ENCODE results near the gene SRGAP2.
A peak's percentile ranks its signal among the peaks of the same experiment; 100 is the strongest.
"Not testable (repeated sequence)": the region's sequence is repeated elsewhere in the genome, so short reads cannot be mapped to it uniquely, and the experiment has no call there.

SRGAP2 gene

DNA sequence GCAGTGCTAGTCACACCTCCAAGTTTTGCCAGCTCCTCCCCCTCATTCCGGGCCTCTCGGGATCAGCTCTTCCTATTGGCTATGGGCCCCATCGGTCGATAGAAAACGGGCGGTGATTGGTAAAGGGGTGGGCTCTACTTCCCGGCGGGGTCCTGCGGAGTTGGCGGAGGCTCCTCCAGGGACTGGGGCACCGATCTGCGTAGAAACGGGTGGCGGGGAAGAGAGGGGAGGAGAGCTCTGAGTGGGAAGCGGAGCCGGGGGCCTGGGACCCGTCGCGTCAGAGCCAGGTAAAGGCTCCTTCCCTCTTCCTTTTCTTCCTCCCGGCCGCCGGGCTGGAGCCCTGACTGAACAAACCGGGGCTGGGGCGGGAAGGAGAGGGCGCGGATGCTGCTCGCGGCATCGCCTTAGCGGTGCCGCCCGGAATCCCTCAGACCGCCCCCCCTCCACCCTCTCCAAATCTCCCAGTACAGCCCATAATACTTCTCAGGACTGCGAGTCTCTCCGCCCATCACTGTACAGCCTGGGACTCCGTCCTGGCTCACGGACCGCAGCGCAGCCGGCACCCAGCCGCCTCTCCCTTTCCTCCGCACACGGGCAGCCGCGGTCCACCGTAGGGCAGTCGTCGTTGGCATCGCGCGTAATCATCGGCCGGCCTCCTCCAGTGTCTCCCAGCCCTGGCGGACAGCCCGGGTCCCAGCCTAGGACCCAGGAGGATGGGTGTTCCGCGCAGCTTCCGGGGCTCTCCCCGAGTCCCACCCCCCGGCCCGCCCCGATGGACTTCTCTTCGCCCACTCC lies at the start of gene SRGAP2:
SRGAP2 (plus strand) TSS at position 178 of the 795 bp plus-strand sequence. CDS start 2,430 bp downstream, outside the sequence.
- H3K4me1 ChIP-seq (ENCODE audit: low read depth, poor library complexity, severe bottlenecking); H3K36me3 ChIP-seq (ENCODE audit: insufficient read depth); H3K27ac ChIP-seq; H2AFZ ChIP-seq (ENCODE audit: low read depth); H3K4me3 ChIP-seq (IDR thresholded peaks at IDR 0.05; ENCODE audit: insufficient read depth, low read depth, low read length); H4K20me1 ChIP-seq (ENCODE audit: insufficient read depth); H3K4me2 ChIP-seq; H3K79me2 ChIP-seq (ENCODE audit: insufficient read depth, low read depth); H3K27me3 ChIP-seq (ENCODE audit: insufficient read depth, low read depth): not testable (repeated sequence)
- peak within 1 kb of the TSS; percentile 22; the same call in 1 of the 2 replicates for H3K9ac ChIP-seq

GRCh38 chr1:206167350-206168029 lies 35.9 kb upstream of the SRGAP2 start:
- H3K4me3 ChIP-seq (IDR thresholded peaks at IDR 0.05; ENCODE audit: insufficient read depth, low read depth, low read length); H3K79me2 ChIP-seq (ENCODE audit: insufficient read depth, low read depth); H2AFZ ChIP-seq (ENCODE audit: low read depth); H3K27ac ChIP-seq; H3K4me1 ChIP-seq (ENCODE audit: low read depth, poor library complexity, severe bottlenecking); H3K4me2 ChIP-seq; H3K27me3 ChIP-seq (ENCODE audit: insufficient read depth, low read depth); H3K9ac ChIP-seq; H3K36me3 ChIP-seq (ENCODE audit: insufficient read depth); H4K20me1 ChIP-seq (ENCODE audit: insufficient read depth): not testable (repeated sequence)

GRCh38 chr1:206169794-206170193 lies 33.5 kb upstream of the SRGAP2 start:
- not testable (repeated sequence) for H3K9ac ChIP-seq; H3K36me3 ChIP-seq (ENCODE audit: insufficient read depth); H3K27ac ChIP-seq; H3K4me2 ChIP-seq; H3K4me1 ChIP-seq (ENCODE audit: low read depth, poor library complexity, severe bottlenecking); H3K27me3 ChIP-seq (ENCODE audit: insufficient read depth, low read depth); H4K20me1 ChIP-seq (ENCODE audit: insufficient read depth); H3K4me3 ChIP-seq (IDR thresholded peaks at IDR 0.05; ENCODE audit: insufficient read depth, low read depth, low read length); H3K79me2 ChIP-seq (ENCODE audit: insufficient read depth, low read depth); H2AFZ ChIP-seq (ENCODE audit: low read depth)

DNA sequence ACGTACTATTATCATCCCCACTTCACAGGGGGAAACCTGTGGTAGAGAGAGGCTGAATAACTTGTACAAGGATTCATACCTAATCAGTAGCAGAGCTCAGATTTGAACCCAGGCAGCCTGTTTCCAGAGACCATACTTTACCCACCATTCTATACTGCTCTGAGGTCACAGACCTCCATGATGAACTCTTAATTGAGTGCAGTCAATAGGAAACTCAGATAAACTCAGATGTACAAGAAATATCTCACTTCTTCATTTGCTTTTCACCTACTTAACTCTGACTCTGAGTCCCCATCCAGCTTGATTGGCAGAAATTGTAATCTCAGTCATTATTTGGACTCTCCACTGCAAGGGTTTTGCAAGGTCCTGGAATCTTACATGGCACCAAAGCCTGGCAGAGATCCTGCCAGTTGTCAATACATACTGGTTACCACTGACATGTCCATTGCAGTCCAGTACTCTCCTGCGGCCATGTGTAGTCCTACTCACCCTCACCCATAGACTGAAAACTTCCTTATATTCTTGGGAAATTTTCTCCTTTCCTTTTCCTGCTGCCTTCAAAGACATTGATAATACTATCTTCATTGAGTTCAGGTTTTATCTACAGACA lies 30.1 kb upstream of the SRGAP2 start:
- not testable (repeated sequence) for H2AFZ ChIP-seq (ENCODE audit: low read depth); H3K4me3 ChIP-seq (IDR thresholded peaks at IDR 0.05; ENCODE audit: insufficient read depth, low read depth, low read length); H3K9ac ChIP-seq; H3K4me1 ChIP-seq (ENCODE audit: low read depth, poor library complexity, severe bottlenecking); H3K27me3 ChIP-seq (ENCODE audit: insufficient read depth, low read depth); H3K36me3 ChIP-seq (ENCODE audit: insufficient read depth); H4K20me1 ChIP-seq (ENCODE audit: insufficient read depth); H3K27ac ChIP-seq; H3K4me2 ChIP-seq; H3K79me2 ChIP-seq (ENCODE audit: insufficient read depth, low read depth)

DNA sequence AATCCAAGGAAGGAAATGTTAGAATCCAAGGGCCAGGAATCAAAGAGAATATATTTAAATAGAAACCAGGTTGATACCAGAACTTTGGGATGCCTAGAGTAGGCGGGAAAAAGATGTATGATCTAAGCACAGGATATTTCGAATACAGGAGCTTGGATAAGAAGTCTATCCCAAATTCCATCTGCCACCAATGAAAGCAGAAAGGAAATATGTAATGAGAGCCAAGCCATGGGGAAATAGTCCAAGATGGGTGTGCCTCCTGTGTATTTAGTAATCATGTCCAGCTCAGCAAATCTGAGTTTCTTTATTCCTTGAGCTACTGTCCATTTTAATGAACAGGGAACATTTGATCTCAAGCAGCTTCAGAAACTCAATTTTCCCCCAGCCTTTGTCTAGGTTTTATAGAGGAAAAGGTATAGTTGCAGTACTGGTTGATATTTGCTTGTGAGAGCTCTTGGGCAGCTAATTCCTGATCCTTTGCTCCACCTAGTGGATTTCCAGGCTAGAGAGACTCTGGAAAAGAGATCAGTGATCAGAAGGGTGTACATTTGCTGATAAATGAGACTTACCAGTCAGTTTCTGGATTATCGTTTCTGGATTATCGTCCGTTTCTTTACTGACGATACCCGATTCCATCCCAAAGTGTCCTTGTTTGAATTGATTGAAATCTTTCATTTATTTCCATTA lies 29.0 kb upstream of the SRGAP2 start:
- not testable (repeated sequence) for H4K20me1 ChIP-seq (ENCODE audit: insufficient read depth); H3K36me3 ChIP-seq (ENCODE audit: insufficient read depth); H3K4me2 ChIP-seq; H3K27ac ChIP-seq; H3K27me3 ChIP-seq (ENCODE audit: insufficient read depth, low read depth); H3K4me3 ChIP-seq (IDR thresholded peaks at IDR 0.05; ENCODE audit: insufficient read depth, low read depth, low read length); H3K79me2 ChIP-seq (ENCODE audit: insufficient read depth, low read depth); H2AFZ ChIP-seq (ENCODE audit: low read depth); H3K4me1 ChIP-seq (ENCODE audit: low read depth, poor library complexity, severe bottlenecking); H3K9ac ChIP-seq

DNA sequence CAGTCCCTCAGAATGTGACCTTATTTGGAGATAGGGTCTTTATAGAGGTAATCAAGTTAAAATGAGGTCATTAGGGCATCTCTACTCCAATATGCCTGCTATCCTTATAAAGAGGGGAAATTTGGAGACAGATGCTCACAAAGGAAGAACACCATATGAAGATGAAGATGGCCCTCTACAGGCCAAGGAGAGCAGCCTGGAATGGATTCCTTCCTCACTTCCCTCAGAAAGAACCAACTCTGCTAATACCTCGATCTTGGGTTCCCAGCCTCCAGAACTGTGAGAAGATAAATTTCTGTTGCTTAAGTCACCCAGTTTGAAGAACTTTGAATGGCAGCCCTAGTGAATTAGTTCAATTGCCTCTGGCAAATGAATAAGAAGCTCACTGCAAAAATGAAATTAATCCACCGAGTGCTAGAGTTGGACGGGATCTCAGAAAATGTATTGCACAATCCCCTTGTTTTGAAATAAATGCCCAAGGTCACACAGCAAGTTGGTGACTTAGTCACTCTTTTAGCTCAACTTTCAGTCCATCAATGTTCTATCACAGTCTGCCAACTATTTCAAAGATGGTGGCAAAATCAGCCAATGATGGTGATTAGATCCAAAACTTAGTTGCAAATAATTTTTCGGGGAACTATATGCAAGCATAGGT lies 27.8 kb upstream of the SRGAP2 start:
- H3K27ac ChIP-seq; H3K79me2 ChIP-seq (ENCODE audit: insufficient read depth, low read depth); H3K4me3 ChIP-seq (IDR thresholded peaks at IDR 0.05; ENCODE audit: insufficient read depth, low read depth, low read length); H4K20me1 ChIP-seq (ENCODE audit: insufficient read depth); H3K4me1 ChIP-seq (ENCODE audit: low read depth, poor library complexity, severe bottlenecking); H3K9ac ChIP-seq; H2AFZ ChIP-seq (ENCODE audit: low read depth); H3K4me2 ChIP-seq; H3K27me3 ChIP-seq (ENCODE audit: insufficient read depth, low read depth); H3K36me3 ChIP-seq (ENCODE audit: insufficient read depth): not testable (repeated sequence)

- H3K36me3 ChIP-seq (ENCODE audit: insufficient read depth); H4K20me1 ChIP-seq (ENCODE audit: insufficient read depth); H3K79me2 ChIP-seq (ENCODE audit: insufficient read depth, low read depth); H3K27me3 ChIP-seq (ENCODE audit: insufficient read depth, low read depth); H3K9ac ChIP-seq; H3K4me1 ChIP-seq (ENCODE audit: low read depth, poor library complexity, severe bottlenecking); H3K27ac ChIP-seq; H2AFZ ChIP-seq (ENCODE audit: low read depth); H3K4me3 ChIP-seq (IDR thresholded peaks at IDR 0.05; ENCODE audit: insufficient read depth, low read depth, low read length); H3K4me2 ChIP-seq: not testable (repeated sequence)
These were observed 27.2 kb upstream of the SRGAP2 start for GRCh38 chr1:206176114-206176502.

DNA sequence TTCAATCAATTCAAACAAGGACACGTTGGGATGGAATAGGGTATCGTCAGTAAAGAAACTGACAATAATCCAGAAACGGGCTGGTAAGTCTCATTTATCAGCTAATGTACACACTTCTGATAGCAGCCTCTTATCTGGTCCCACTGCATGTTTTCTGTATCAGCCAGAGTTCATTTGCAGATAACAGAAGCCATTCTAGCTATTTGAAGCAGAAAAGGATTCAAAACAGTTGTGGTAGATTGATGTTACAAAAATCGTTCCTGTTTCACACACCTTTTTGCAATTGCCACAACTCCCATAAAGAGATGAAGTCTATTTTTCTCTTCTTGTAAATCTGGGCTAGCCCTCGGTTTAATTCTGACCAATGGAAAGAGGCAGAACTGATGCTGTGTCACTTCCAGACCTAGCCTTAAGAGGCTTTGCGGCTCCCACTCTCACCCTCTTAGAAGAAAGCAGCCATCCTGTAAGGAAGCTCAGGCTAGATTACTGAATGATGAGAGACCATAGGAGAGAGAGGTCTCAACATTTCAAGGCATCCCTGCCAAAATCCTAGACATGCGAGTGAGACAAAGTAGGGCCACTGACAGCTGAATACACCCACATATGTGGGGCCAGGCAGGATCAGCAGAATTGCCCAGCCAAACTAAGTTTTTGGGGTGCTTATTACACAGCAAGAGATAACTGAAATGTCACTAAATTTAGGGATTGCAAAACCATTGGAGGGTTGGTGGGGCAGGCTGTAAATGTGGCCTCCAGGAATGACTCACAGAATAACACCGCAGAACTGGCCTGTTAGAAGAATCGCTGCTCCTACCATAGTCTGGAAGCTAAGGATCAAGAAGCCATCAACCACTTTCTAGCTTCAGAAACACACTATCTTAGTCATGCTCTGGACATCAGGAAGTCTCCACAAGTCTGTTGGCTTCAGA lies 25.0 kb upstream of the SRGAP2 start:
- H3K4me1 ChIP-seq (ENCODE audit: low read depth, poor library complexity, severe bottlenecking); H3K9ac ChIP-seq; H3K27me3 ChIP-seq (ENCODE audit: insufficient read depth, low read depth); H3K79me2 ChIP-seq (ENCODE audit: insufficient read depth, low read depth); H3K4me2 ChIP-seq; H4K20me1 ChIP-seq (ENCODE audit: insufficient read depth); H3K36me3 ChIP-seq (ENCODE audit: insufficient read depth); H3K27ac ChIP-seq; H3K4me3 ChIP-seq (IDR thresholded peaks at IDR 0.05; ENCODE audit: insufficient read depth, low read depth, low read length); H2AFZ ChIP-seq (ENCODE audit: low read depth): not testable (repeated sequence)

- not testable (repeated sequence) for H4K20me1 ChIP-seq (ENCODE audit: insufficient read depth); H3K4me3 ChIP-seq (IDR thresholded peaks at IDR 0.05; ENCODE audit: insufficient read depth, low read depth, low read length); H3K4me2 ChIP-seq; H3K9ac ChIP-seq; H3K36me3 ChIP-seq (ENCODE audit: insufficient read depth); H3K4me1 ChIP-seq (ENCODE audit: low read depth, poor library complexity, severe bottlenecking); H2AFZ ChIP-seq (ENCODE audit: low read depth); H3K79me2 ChIP-seq (ENCODE audit: insufficient read depth, low read depth); H3K27me3 ChIP-seq (ENCODE audit: insufficient read depth, low read depth); H3K27ac ChIP-seq
These were observed 23.7 kb upstream of the SRGAP2 start for GRCh38 chr1:206179666-206180065.

Data from KMS-11 (cell line).